HG02981 (cell line): ENCODE data around the gene TIMM23.
"Not testable (repeated sequence)": the region's sequence is repeated elsewhere in the genome, so short reads cannot be mapped to it uniquely, and the experiment has no call there.

Experiments
- ATAC-seq: cut with Tn5 transposase; IDR thresholded peaks from one replicate; pipeline ENCODE4 v1.9.1; 2021; ENCODE audit warnings: mild to moderate bottlenecking, moderate library complexity; ENCODE audit not compliant: unreplicated experiment

The TIMM23 gene

GRCh38 chr10:46020344-46020657 lies 48.0 kb downstream of the TIMM23 start:
- ATAC-seq: no peak

- ATAC-seq: peak; percentile 95
Observed at GRCh38 chr10:46022978-46023702, 50.9 kb downstream of the TIMM23 start.

GRCh38 chr10:46024948-46025347 lies 52.7 kb downstream of the TIMM23 start:
- no peak for ATAC-seq

- ATAC-seq: no peak
Observed at GRCh38 chr10:46025406-46025805, 53.1 kb downstream of the TIMM23 start.

GRCh38 chr10:46026106-46026505 lies 53.8 kb downstream of the TIMM23 start:
- ATAC-seq: no peak

GRCh38 chr10:46028584-46029460 lies 56.5 kb downstream of the TIMM23 start:
- ATAC-seq: peak; percentile 41

- no peak for ATAC-seq
Observed at GRCh38 chr10:46029461-46030030, 57.3 kb downstream of the TIMM23 start.

- peak; percentile 96 for ATAC-seq
Observed at GRCh38 chr10:46030091-46030937, 58.0 kb downstream of the TIMM23 start, which contains the start of gene NCOA4. Gene NCOA4, minus strand, starts transcription at chr10:46030623. Its CDS starts 13,943 bp downstream, at chr10:46016680.

GRCh38 chr10:46031648-46032532 lies 59.6 kb downstream of the TIMM23 start:
- no peak for ATAC-seq

GRCh38 chr10:46033602-46034011 lies 61.3 kb downstream of the TIMM23 start:
- no peak for ATAC-seq

- ATAC-seq: no peak
Observed at GRCh38 chr10:46035923-46036849, 63.9 kb downstream of the TIMM23 start.

GRCh38 chr10:46037107-46037825 lies 65.0 kb downstream of the TIMM23 start:
- ATAC-seq: no peak

GRCh38 chr10:46040004-46040403 lies 67.7 kb downstream of the TIMM23 start:
- no peak for ATAC-seq

GRCh38 chr10:46042527-46042926 lies 70.2 kb downstream of the TIMM23 start:
- ATAC-seq: no peak

- ATAC-seq: no peak
Observed at GRCh38 chr10:46046261-46046660, 74.0 kb downstream of the TIMM23 start, which contains the start of gene MSMB. Gene MSMB, minus strand, starts transcription at chr10:46046269. Its CDS starts 32 bp downstream, at chr10:46046237.

- no peak for ATAC-seq
Observed at GRCh38 chr10:46048152-46048551, 75.9 kb downstream of the TIMM23 start.

- ATAC-seq: not testable (repeated sequence)
Observed at GRCh38 chr10:46049497-46049831, 77.2 kb downstream of the TIMM23 start.
